MCF 10A (cell line): ENCODE data around the gene SGCG. TPM values are rescaled to one million over a fixed set of nuclear protein-coding genes. Genes with fewer than 3 reads are reported as not detected.
"Not testable (repeated sequence)": the region's sequence is repeated elsewhere in the genome, so short reads cannot be mapped to it uniquely, and the experiment has no call there.

ENCODE experiments used
- BruUV-seq: library from RNA; stranded (reverse); fragments of 400-500 nt; replicated peaks from 2 replicates; lab custom pipeline; 2021; lab: Mats Ljungman, UMichigan
- CTCF ChIA-PET: fragments of 300-600 bp; sonication (Branson Sonifier 250); formaldehyde crosslinking; extraction: SDS; loops from one replicate; lab custom pipeline; 2021; ENCODE audit warnings: antibody characterized with exemption, inconsistent platforms; lab: Yijun Ruan, JAX
- POLR2A ChIA-PET: fragments of 300-600, 350-650 bp; sonication (Branson Sonifier 250); formaldehyde crosslinking; extraction: SDS; loops from one replicate; lab custom pipeline; 2020; ENCODE audit warnings: antibody characterized with exemption, inconsistent platforms; lab: Yijun Ruan, JAX
- DNase-seq: peaks from one replicate; pipeline ENCODE4 v3.0.0-alpha.2; 2018; ENCODE audit not compliant: unreplicated experiment
- H3K27ac Mint-ChIP-seq: one replicate; pipeline ENCODE4 v1.8.0; 2022; ENCODE audit warnings: mild to moderate bottlenecking, low read depth, mixed read lengths; ENCODE audit not compliant: unreplicated experiment
- H3K27me3 Mint-ChIP-seq: one replicate; pipeline ENCODE4 v1.8.0; 2022; ENCODE audit warnings: mixed read lengths; ENCODE audit not compliant: insufficient read depth, unreplicated experiment
- H3K36me3 Mint-ChIP-seq: one replicate; pipeline ENCODE4 v1.8.0; 2022; ENCODE audit warnings: mild to moderate bottlenecking, moderate library complexity, mixed read lengths; ENCODE audit not compliant: insufficient read depth, unreplicated experiment
- H3K4me1 Mint-ChIP-seq: one replicate; pipeline ENCODE4 v1.8.0; 2022; ENCODE audit warnings: mixed read lengths; ENCODE audit not compliant: insufficient read depth, unreplicated experiment
- H3K4me3 Mint-ChIP-seq: one replicate; pipeline ENCODE4 v1.8.0; 2022; ENCODE audit warnings: mild to moderate bottlenecking, moderate library complexity, mixed read lengths; ENCODE audit not compliant: unreplicated experiment
- H3K9me3 Mint-ChIP-seq: one replicate; pipeline ENCODE4 v1.8.0; 2022; ENCODE audit warnings: mixed read lengths; ENCODE audit not compliant: unreplicated experiment
- intact Hi-C: fragments of 100-400 bp; cut with micrococcal nuclease; formaldehyde crosslinking; loops from 2 replicates; pipeline ENCODE4 v1.14.1; 2022
- total RNA-seq: library from RNA; stranded (reverse); gene quantifications from 2 replicates; pipeline ENCODE4 v1.2.3, GENCODE V29; 2022
- TF ChIP-seq, protein P1 (sequence below): fragments of 200-600 bp; IDR thresholded peaks from one replicate; pipeline ENCODE4 v1.8.0; 2022; ENCODE audit warnings: antibody characterized with exemption, mild to moderate bottlenecking; ENCODE audit not compliant: unreplicated experiment

The SGCG gene
- total RNA-seq, 1 experiment from 2014 or later = not detected

DNA sequence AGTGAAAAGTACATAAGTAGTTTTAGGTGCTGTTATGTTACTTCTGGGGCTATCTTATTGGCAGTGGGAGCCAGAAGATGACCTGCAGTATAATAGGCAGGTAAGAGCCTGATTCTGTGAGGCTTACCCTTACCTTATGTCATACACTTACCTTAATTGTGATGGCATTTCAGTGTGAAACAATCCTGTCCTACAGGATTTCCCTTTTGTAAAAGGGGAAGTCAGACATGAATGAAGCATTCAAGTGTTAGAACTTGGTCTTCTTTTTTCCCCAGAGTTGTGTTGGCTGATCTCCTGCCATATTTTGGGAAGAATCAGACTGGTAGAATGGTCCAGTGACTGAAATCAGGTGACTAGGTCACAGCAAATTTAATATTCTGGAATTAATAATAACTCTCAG, 55.2 kb downstream of the SGCG start:
- Mint-ChIP-seq H3K36me3 (no peaks in the 10 kb centered on the region), H3K4me1 (no peaks in the 10 kb centered on the region), H3K9me3 (no peaks in the 10 kb centered on the region), H3K27ac (no peak overlapping the region), H3K27me3 (no peaks in the 10 kb centered on the region), H3K4me3 (no peak overlapping the region)
- DNase-seq = no peak
- BruUV-seq = no TSS peak
- ChIA-PET CTCF (no interaction called here), POLR2A (interaction anchor here (0.6 kb wide), 1 partner anchor 116 kb away, joined by 3 read pairs; no protein-coding TSS in a partner anchor)
- intact Hi-C loops = no loop called here
- TF ChIP-seq, protein P1, sequence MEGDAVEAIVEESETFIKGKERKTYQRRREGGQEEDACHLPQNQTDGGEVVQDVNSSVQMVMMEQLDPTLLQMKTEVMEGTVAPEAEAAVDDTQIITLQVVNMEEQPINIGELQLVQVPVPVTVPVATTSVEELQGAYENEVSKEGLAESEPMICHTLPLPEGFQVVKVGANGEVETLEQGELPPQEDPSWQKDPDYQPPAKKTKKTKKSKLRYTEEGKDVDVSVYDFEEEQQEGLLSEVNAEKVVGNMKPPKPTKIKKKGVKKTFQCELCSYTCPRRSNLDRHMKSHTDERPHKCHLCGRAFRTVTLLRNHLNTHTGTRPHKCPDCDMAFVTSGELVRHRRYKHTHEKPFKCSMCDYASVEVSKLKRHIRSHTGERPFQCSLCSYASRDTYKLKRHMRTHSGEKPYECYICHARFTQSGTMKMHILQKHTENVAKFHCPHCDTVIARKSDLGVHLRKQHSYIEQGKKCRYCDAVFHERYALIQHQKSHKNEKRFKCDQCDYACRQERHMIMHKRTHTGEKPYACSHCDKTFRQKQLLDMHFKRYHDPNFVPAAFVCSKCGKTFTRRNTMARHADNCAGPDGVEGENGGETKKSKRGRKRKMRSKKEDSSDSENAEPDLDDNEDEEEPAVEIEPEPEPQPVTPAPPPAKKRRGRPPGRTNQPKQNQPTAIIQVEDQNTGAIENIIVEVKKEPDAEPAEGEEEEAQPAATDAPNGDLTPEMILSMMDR = no peak

DNA sequence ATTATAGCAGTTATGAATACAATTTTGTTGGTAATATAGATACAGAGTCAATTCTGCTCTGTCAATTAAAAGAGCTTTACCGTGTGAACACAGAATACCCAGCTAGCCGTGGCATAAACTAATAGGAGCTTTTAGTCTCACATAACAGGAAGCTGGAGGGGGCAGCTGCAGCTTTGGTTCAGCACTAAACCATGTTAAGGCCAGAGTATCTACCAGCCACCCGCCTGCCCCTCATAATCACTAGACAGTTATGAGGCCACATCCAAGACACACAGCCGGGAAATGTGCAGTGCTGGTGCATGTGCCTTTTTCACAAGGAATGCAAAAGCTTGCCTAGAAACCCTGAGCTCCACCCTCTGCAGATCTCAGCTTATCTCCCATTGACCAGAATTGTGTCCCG, 62.3 kb downstream of the SGCG start:
- POLR2A ChIA-PET = no interaction called here
- Mint-ChIP-seq H3K36me3 (no peaks in the 10 kb centered on the region), H3K4me3 (no peak overlapping the region), H3K4me1 (no peaks in the 10 kb centered on the region), H3K9me3 (no peaks in the 10 kb centered on the region), H3K27me3 (no peaks in the 10 kb centered on the region), H3K27ac (no peak overlapping the region)
- BruUV-seq = no TSS peak
- TF ChIP-seq, protein P1 = no peak
- intact Hi-C loops = no loop called here
- CTCF ChIA-PET = no interaction called here
- DNase-seq = no peak

DNA sequence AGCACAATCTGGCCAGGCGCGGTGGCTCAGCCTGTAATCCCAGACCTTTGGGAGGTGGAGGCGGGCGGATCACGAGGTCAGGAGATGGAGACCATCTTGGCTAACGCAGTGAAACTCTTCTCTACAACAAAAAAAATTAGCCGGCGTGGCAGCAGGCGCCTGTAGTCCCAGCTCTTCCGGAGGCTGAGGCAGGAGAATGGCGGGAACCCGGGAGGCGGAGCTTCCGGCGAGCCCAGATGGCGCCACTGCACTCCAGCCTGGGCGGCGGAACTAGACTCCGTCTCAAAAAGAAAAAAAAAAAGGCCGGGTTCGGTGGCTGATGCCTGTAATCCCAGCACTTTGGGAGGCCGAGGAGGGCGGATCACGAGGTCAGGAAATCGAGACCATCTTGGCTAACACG, 67.6 kb downstream of the SGCG start:
- CTCF ChIA-PET, H3K27ac Mint-ChIP-seq, POLR2A ChIA-PET, H3K4me1 Mint-ChIP-seq, H3K36me3 Mint-ChIP-seq, H3K27me3 Mint-ChIP-seq, BruUV-seq, intact Hi-C loops, H3K9me3 Mint-ChIP-seq, H3K4me3 Mint-ChIP-seq, DNase-seq: not testable (repeated sequence)

GRCh38 chr13:23254506-23254905, 73.7 kb downstream of the SGCG start:
- no peak for DNase-seq
- H3K4me3 Mint-ChIP-seq = no peak overlapping the region
- CTCF ChIA-PET = interaction anchor here (0.5 kb wide), 1 partner anchor 767 kb away, joined by 3 read pairs; no protein-coding TSS in a partner anchor
- BruUV-seq = no TSS peak
- no peaks in the 10 kb centered on the region for H3K4me1 Mint-ChIP-seq
- H3K9me3 Mint-ChIP-seq = peaks cover 6% of the 10 kb centered on the region
- POLR2A ChIA-PET = no interaction called here
- TF ChIP-seq, protein P1 = no peak
- H3K27me3 Mint-ChIP-seq = no peaks in the 10 kb centered on the region
- intact Hi-C loops = no loop called here
- no peaks in the 10 kb centered on the region for H3K36me3 Mint-ChIP-seq
- H3K27ac Mint-ChIP-seq = no peak overlapping the region

DNA sequence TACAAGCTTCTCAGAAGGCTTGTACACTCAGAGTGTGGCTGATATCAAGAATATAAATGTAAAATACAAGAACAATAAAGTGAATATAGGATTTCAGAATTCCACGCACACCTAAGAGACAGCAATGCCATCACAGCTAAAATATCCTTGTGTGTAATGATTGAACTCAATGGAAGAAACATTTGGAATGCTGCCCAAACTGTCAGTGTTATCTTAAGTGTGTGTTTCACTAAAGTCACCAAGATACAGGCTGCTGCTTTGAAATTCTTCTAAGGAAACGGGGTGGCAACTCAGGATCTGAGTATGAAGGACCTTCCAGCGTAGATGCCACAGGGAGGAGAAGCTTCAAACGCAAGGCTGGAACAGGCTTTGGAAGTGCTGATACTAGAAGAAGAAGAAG, 86.8 kb downstream of the SGCG start:
- POLR2A ChIA-PET = no interaction called here
- BruUV-seq = no TSS peak
- H3K4me1 Mint-ChIP-seq = peaks cover 5% of the 10 kb centered on the region
- TF ChIP-seq, protein P1 = no peak
- H3K9me3 Mint-ChIP-seq = no peaks in the 10 kb centered on the region
- intact Hi-C loops = no loop called here
- no peak overlapping the region for H3K4me3 Mint-ChIP-seq
- H3K27me3 Mint-ChIP-seq = no peaks in the 10 kb centered on the region
- H3K36me3 Mint-ChIP-seq = no peaks in the 10 kb centered on the region
- no peak overlapping the region for H3K27ac Mint-ChIP-seq
- CTCF ChIA-PET = no interaction called here
- no peak for DNase-seq
